Liver (tissue), 3 donors: Measurements from ENCODE around the gene LAMC3.

ENCODE experiments used
- EGR1 ChIP-seq, 2 donors: IDR thresholded peaks; 2 replicates each; pipeline ENCODE4 v1.6.1; 2016 to 2018; ENCODE audit warnings: antibody characterized with exemption in 2 of 2, low read depth in 2 of 2
- FOXA1 ChIP-seq: IDR thresholded peaks from 2 replicates; pipeline ENCODE4 v1.6.1; 2016; ENCODE audit warnings: antibody characterized with exemption
- RAD21 ChIP-seq, 2 donors: IDR thresholded peaks; 2 replicates each; pipeline ENCODE4 v1.6.1; 2016; ENCODE audit warnings: antibody characterized with exemption in 2 of 2, mild to moderate bottlenecking in 2 of 2
- RXRA ChIP-seq, 2 donors: IDR thresholded peaks; 2 replicates each; pipeline ENCODE4 v1.6.1; 2017 to 2018; ENCODE audit warnings: antibody characterized with exemption in 2 of 2, mild to moderate bottlenecking in 1 of 2
- TAF1 ChIP-seq: conservative IDR thresholded peaks from 2 replicates; pipeline ENCODE4 v1.6.1; 2016; ENCODE audit warnings: antibody characterized with exemption, mild to moderate bottlenecking
- YY1 ChIP-seq: IDR thresholded peaks from 2 replicates; pipeline ENCODE4 v1.6.1; 2016; ENCODE audit warnings: antibody characterized with exemption, mild to moderate bottlenecking
- TF ChIP-seq, protein P1 (sequence below): fragments of 150-350 bp; IDR thresholded peaks from 2 replicates; pipeline ENCODE4 v1.5.1; 2017; ENCODE audit warnings: improper control_type of control experiment, low read depth, low read length; ENCODE audit not compliant: missing input control
- TF ChIP-seq, protein P2 (sequence below): IDR thresholded peaks from 2 replicates; pipeline ENCODE4 v1.6.1; 2016; ENCODE audit warnings: antibody characterized with exemption
- TF ChIP-seq, protein P3 (sequence below): IDR thresholded peaks from 2 replicates; pipeline ENCODE4 v1.6.1; 2016; ENCODE audit warnings: antibody characterized with exemption
- TF ChIP-seq, protein P4 (sequence below): IDR thresholded peaks from 2 replicates; pipeline ENCODE4 v1.6.1; 2016; ENCODE audit warnings: antibody characterized with exemption
- donor health status: healthy.
- donor health status: healthy.

DNA sequence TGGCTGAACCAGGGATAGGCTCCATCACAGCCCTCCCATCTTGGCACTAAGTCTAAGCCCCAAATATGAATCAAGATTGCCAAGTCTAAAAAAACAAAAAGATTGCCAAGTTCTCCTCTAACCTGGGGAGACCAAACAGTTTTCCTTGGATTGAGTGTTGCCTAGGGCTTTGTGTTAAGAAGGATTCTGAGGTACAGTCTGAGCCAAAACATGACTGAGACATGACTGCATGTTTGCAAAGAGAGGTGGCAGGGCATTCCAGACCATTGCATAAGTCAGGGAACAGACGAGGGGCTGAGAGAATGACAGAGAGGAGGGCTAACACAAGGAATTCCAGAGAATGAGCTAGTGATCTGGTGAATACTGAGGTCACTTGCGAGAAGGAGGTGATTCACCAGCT, 11.4 kb downstream of the LAMC3 start:
- TF ChIP-seq, protein P1, sequence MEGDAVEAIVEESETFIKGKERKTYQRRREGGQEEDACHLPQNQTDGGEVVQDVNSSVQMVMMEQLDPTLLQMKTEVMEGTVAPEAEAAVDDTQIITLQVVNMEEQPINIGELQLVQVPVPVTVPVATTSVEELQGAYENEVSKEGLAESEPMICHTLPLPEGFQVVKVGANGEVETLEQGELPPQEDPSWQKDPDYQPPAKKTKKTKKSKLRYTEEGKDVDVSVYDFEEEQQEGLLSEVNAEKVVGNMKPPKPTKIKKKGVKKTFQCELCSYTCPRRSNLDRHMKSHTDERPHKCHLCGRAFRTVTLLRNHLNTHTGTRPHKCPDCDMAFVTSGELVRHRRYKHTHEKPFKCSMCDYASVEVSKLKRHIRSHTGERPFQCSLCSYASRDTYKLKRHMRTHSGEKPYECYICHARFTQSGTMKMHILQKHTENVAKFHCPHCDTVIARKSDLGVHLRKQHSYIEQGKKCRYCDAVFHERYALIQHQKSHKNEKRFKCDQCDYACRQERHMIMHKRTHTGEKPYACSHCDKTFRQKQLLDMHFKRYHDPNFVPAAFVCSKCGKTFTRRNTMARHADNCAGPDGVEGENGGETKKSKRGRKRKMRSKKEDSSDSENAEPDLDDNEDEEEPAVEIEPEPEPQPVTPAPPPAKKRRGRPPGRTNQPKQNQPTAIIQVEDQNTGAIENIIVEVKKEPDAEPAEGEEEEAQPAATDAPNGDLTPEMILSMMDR: no peak
- TF ChIP-seq, protein P2, sequence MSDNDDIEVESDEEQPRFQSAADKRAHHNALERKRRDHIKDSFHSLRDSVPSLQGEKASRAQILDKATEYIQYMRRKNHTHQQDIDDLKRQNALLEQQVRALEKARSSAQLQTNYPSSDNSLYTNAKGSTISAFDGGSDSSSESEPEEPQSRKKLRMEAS: no peak
- TF ChIP-seq, protein P3, sequence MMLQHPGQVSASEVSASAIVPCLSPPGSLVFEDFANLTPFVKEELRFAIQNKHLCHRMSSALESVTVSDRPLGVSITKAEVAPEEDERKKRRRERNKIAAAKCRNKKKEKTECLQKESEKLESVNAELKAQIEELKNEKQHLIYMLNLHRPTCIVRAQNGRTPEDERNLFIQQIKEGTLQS: no peak
- TF ChIP-seq YY1 (no peak), RAD21 (IDR thresholded peaks at IDR 0.05) (no peak), EGR1 (IDR thresholded peaks at IDR 0.05; ENCODE audit: low read depth in 2 of 2) (no peak), TAF1 (no peak), RXRA (IDR thresholded peaks at IDR 0.05) (no peak), FOXA1 (no peak)
- TF ChIP-seq, protein P4, sequence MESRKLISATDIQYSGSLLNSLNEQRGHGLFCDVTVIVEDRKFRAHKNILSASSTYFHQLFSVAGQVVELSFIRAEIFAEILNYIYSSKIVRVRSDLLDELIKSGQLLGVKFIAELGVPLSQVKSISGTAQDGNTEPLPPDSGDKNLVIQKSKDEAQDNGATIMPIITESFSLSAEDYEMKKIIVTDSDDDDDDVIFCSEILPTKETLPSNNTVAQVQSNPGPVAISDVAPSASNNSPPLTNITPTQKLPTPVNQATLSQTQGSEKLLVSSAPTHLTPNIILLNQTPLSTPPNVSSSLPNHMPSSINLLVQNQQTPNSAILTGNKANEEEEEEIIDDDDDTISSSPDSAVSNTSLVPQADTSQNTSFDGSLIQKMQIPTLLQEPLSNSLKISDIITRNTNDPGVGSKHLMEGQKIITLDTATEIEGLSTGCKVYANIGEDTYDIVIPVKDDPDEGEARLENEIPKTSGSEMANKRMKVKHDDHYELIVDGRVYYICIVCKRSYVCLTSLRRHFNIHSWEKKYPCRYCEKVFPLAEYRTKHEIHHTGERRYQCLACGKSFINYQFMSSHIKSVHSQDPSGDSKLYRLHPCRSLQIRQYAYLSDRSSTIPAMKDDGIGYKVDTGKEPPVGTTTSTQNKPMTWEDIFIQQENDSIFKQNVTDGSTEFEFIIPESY: no peak
